HG02981 (cell line): ENCODE data around the gene FNDC3B.

Experiments
- ATAC-seq: cut with Tn5 transposase; IDR thresholded peaks from one replicate; pipeline ENCODE4 v1.9.1; 2021; ENCODE audit warnings: mild to moderate bottlenecking, moderate library complexity; ENCODE audit not compliant: unreplicated experiment

FNDC3B gene

DNA sequence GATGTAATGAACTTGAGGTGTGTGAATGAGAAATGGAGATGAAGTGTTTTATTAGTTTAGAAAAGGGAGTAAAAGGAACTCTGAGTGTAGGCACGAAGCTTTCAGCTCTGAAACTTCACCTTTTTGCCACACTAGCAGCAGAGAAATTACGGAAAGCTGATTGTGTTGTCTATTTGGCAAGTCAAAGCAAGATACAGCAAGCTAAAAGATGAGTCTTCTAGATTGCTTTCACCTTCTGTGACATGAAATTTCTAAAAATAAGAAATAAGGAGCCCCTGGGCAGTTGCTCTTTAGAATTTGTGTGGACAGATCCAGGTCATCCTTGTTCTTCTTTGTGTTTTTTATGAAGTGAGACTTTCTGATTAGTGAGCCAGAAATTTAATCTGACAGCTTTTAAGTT is 143.4 kb downstream of the FNDC3B start:
- no peak for ATAC-seq

DNA sequence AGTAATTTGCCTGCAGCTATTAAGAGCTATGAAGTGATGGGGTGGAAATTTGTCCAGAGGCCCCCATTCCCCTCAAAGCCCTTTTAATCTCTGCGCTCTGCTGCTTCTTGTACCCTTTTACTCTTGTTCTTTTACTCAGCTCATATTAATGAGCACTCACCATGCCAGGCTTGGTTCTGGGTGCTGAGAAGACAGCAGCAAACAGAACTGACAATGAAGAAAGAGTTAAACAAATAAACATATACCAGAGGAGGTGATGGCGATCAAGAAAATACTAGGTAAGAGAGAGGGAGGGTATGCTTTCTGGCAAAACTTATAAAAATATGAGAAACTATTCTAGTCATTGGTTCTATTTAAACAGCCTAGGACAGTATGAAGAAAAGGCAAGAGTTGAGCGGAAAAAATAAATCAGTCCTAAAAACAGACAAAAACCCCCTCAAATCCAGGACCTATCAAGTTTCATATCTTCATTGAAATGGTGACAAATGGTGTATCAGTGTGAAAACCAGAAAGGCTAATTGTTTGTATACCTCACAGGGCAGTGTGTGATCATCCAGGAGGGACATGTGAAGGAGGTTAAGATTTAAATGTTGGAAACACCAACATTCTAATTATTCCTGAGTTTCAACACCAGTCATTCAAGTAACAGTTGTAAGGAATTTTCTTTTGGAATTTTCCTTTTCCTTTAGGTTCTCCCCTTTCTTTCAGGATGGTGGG is 144.9 kb downstream of the FNDC3B start:
- ATAC-seq: no peak

GRCh38 chr3:172185907-172186306 is 146.5 kb downstream of the FNDC3B start:
- ATAC-seq: no peak

GRCh38 chr3:172186607-172187006 is 147.2 kb downstream of the FNDC3B start:
- ATAC-seq: no peak

DNA sequence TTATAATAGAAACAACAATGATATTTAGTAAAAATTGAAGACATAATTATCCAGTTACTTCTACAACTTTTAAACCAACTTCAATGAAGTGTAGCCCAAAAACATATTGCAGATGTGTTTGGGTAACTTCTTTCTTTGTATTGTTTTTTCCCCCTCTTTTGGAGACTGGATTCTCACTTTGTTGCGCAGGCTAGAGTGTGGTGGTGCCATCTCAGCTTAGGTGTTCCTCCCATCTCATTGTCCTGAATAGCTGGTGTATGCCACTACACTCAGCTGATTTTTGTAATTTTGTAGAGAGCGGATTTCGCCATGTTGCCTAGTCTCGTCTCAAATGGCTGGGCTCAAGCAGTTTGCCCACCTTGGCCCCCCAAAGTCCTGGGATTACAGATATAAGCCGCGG is 148.1 kb downstream of the FNDC3B start:
- ATAC-seq: no peak

GRCh38 chr3:172188511-172188910 is 149.1 kb downstream of the FNDC3B start:
- no peak for ATAC-seq

GRCh38 chr3:172189213-172189612 is 149.8 kb downstream of the FNDC3B start:
- ATAC-seq: no peak

GRCh38 chr3:172189987-172190603 is 150.7 kb downstream of the FNDC3B start:
- no peak for ATAC-seq

GRCh38 chr3:172190980-172191379 is 151.6 kb downstream of the FNDC3B start:
- no peak for ATAC-seq

DNA sequence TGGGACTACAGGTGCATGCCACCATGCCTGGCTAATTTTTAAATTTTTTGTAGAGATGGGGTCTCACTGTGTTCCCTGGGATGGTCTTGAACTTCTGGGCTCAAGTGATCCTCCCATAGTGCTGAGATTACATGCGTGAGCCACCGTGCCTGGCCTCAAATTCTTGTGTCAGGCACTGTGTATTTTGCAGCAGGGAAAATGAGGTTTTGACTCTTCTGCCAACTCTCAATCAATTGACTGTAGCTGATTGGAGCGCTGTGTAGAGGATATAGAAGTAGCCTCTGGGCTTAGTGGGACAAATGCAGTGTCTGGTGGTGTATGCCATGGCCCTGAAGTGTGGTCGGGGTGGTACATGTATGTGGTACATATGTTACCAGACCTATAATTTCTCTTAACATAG is 152.3 kb downstream of the FNDC3B start:
- ATAC-seq: no peak

- no peak for ATAC-seq
Measured at GRCh38 chr3:172192830-172193415, 153.5 kb downstream of the FNDC3B start.

GRCh38 chr3:172193436-172193835 is 154.1 kb downstream of the FNDC3B start:
- no peak for ATAC-seq

- no peak for ATAC-seq
Measured at GRCh38 chr3:172194702-172195406, 155.5 kb downstream of the FNDC3B start.

GRCh38 chr3:172195407-172195754 is 156.0 kb downstream of the FNDC3B start:
- no peak for ATAC-seq

DNA sequence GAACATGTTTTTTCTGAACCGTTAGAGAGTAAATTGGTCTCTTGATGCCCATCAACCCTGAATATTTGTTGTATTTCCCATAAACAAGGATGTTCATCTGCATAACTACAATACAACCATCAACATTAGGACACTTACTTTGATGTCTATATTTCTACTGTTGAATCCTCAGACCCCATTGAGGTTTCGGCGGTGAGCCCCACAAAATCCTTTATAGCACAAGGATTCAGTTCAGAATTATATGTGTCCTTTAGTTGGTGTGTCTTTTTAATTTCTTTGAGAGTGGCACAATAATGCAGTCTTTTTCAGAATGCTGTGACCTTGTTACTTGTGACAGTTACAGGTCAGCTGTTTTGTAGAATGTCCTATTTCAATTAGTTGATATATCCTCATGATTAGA is 158.0 kb downstream of the FNDC3B start:
- no peak for ATAC-seq

DNA sequence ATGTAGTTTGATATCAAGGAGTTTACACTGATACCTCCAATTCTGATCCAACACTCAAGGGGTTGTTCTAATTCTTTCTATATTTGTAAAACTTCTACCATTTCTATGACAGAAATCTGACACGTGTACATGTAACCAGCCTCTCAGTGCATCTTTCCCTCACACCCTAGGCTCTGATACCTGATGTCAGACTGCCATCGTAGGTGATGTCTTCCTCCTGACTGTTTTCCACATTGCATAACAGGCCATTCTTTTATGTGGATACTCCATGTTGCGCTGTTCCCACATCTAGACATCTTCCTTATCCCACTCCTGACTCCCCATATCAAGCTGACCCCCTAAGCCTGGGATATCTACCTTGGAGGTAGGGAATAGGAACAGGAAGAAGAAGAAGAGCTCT is 159.1 kb downstream of the FNDC3B start:
- ATAC-seq: no peak

DNA sequence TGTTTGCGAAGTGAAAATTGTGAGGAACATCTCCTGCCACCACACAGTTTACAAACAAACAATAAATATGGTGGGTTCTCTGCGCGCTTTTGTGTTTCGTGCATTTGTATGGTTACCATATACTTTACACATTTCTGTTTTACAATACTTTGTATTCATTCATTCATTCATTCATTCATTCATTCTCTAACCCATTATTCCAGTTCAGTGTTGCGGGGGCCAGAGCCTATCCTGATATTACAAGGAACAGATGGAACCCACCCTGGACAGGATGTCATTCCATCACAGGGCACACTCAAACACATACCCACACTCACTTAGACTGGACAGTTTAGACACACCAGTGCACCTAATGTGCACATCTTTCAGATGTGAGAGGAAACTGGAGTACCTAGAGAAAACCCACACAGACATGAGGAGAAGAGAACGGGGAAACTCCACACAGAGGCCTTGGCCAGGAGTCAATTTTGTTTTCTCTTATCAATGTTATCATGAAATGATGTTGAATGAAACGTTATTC is 160.5 kb downstream of the FNDC3B start:
- no peak for ATAC-seq

DNA sequence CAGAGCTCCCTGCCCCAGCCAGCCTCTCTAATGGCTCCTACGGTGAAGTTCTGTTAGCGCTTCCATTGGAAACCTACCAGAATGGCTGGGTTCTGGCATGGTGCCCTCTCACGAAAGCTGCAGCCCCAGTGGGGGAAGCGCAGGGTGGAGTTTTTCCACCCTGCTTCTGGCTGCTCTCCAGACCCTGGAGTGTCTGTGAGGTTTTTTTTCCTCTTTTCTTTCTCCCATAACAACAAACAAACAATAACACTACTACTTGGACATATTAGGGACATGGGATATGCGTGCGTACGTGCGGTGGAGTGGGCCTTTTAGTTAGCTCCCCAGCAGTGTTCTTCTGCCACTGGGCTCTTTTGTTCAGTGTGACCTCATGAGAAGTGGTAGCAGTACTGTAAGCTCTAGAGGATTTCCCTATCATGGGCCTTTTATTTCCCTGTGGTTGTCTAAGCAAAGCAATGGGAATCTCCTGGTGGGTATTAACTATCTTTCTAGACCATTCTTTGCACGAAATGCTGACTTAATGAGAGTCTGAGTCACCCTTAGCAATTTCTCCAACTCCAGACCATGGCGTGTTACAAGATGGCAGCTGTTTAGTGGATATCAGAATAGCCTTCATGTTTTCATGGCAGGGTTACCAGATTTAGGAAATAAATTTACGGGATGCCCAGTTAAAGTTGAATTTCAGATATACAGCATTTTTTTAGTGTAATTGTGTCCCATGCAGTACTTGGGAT is 161.9 kb downstream of the FNDC3B start:
- no peak for ATAC-seq

GRCh38 chr3:172201870-172202236 is 162.5 kb downstream of the FNDC3B start:
- ATAC-seq: no peak

- ATAC-seq: no peak
Measured at GRCh38 chr3:172202797-172203196, 163.4 kb downstream of the FNDC3B start.
